Neuronal stem cell (in vitro differentiated cells): ENCODE data around the gene SHQ1.

Source experiments
- DNase-seq: peaks from one replicate; pipeline ENCODE4 v3.0.0-alpha.2; 2013; ENCODE audit warnings: low spot score
- H2AFZ ChIP-seq: one replicate; pipeline ENCODE4 v1.6.1; 2013; ENCODE audit warnings: mild to moderate bottlenecking, low read length, inconsistent platforms
- H2AK5ac ChIP-seq: 2 replicates; pipeline ENCODE4 v1.6.1; 2013; ENCODE audit warnings: low read depth, mild to moderate bottlenecking, inconsistent platforms, low read length, moderate library complexity, mixed read lengths
- H2BK120ac ChIP-seq: 2 replicates; pipeline ENCODE4 v1.6.1; 2013; ENCODE audit warnings: low read depth, mild to moderate bottlenecking, inconsistent platforms, low read length, moderate library complexity, mixed read lengths
- H2BK12ac ChIP-seq: one replicate; pipeline ENCODE4 v1.6.1; 2013; ENCODE audit warnings: low read length, inconsistent platforms
- H2BK15ac ChIP-seq: 2 replicates; pipeline ENCODE4 v1.6.1; 2013; ENCODE audit warnings: mild to moderate bottlenecking, low read length, inconsistent platforms, mixed read lengths
- H2BK5ac ChIP-seq: one replicate; pipeline ENCODE4 v1.6.1; 2013; ENCODE audit warnings: inconsistent platforms, mild to moderate bottlenecking, low read length, moderate library complexity
- H3K14ac ChIP-seq: one replicate; pipeline ENCODE4 v1.6.1; 2013; ENCODE audit warnings: low read length, inconsistent platforms
- H3K18ac ChIP-seq: 2 replicates; pipeline ENCODE4 v1.6.1; 2013; ENCODE audit warnings: low read length, inconsistent platforms
- H3K23ac ChIP-seq: 2 replicates; pipeline ENCODE4 v1.6.1; 2013; ENCODE audit warnings: low read depth, mild to moderate bottlenecking, mixed read lengths, low read length, inconsistent platforms; ENCODE audit not compliant: poor library complexity
- H3K27ac ChIP-seq: replicated peaks from 3 replicates; pipeline ENCODE4 v1.5.1; 2013; ENCODE audit warnings: low read length, inconsistent platforms
- H3K27me3 ChIP-seq, 3 experiments: 2 replicates each; pipeline ENCODE4 v1.6.1; 2013; ENCODE audit warnings: low read length in 3 of 3, mild to moderate bottlenecking in 2 of 3, inconsistent platforms in 1 of 3, low read depth in 1 of 3, mixed read lengths in 1 of 3, moderate library complexity in 1 of 3; ENCODE audit not compliant: control insufficient read depth in 3 of 3, insufficient read depth in 3 of 3
- H3K36me3 ChIP-seq, 2 donors: replicated peaks in 1 of 2; 2 replicates each; pipeline ENCODE4 v1.6.1; 2013; ENCODE audit warnings: low read length in 2 of 2; ENCODE audit not compliant: control insufficient read depth in 2 of 2, insufficient read depth in 2 of 2
- H3K4ac ChIP-seq: 2 replicates; pipeline ENCODE4 v1.6.1; 2013; ENCODE audit warnings: inconsistent platforms, mild to moderate bottlenecking, low read length, moderate library complexity
- H3K4me1 ChIP-seq, 2 donors: 1 replicate in 1 of 2; 2 replicates in 1 of 2; pipeline ENCODE4 v1.6.1; 2013; ENCODE audit warnings: low read length in 2 of 2, low read depth in 1 of 2; ENCODE audit not compliant: control insufficient read depth in 2 of 2, insufficient read depth in 1 of 2
- H3K4me2 ChIP-seq: one replicate; pipeline ENCODE4 v1.6.1; 2013; ENCODE audit warnings: mild to moderate bottlenecking, low read length, inconsistent platforms; ENCODE audit not compliant: insufficient read depth, poor library complexity, severe bottlenecking
- H3K4me3 ChIP-seq, 2 donors: 2 replicates each; pipeline ENCODE4 v1.5.1; 2013; ENCODE audit warnings: low read length in 2 of 2, mild to moderate bottlenecking in 2 of 2, inconsistent platforms in 1 of 2, moderate library complexity in 1 of 2
- H3K79me1 ChIP-seq: one replicate; pipeline ENCODE4 v1.6.1; 2013; ENCODE audit warnings: low read depth, mild to moderate bottlenecking, inconsistent platforms, low read length, moderate library complexity
- H3K9ac ChIP-seq: one replicate; pipeline ENCODE4 v1.6.1; 2013; ENCODE audit warnings: mild to moderate bottlenecking, low read depth, low read length, inconsistent platforms; ENCODE audit not compliant: poor library complexity
- H3K9me3 ChIP-seq, 2 donors: replicated peaks in 1 of 2; 2 replicates each; pipeline versions ENCODE3 to v1.6.1; 2013; ENCODE audit warnings: low read length in 2 of 2, mild to moderate bottlenecking in 2 of 2, inconsistent platforms in 1 of 2, low read depth in 1 of 2, mixed read lengths in 1 of 2, moderate library complexity in 1 of 2; ENCODE audit not compliant: control insufficient read depth in 2 of 2, insufficient read depth in 1 of 2
- H4K8ac ChIP-seq: one replicate; pipeline ENCODE4 v1.6.1; 2013; ENCODE audit warnings: low read depth, mild to moderate bottlenecking, inconsistent platforms, low read length, moderate library complexity
- H4K91ac ChIP-seq: one replicate; pipeline ENCODE4 v1.6.1; 2013; ENCODE audit warnings: low read length, low read depth, mild to moderate bottlenecking, inconsistent platforms; ENCODE audit not compliant: poor library complexity
- WGBS, 2 donors: extraction: QIAGEN DNeasy Blood & Tissue Kit; methylation state at CpG; one replicate each; pipeline ENCODE4 v1.1.7; 2013; ENCODE audit warnings: missing lambda C conversion rate in 2 of 2, mixed read lengths in 1 of 2; ENCODE audit not compliant: insufficient read length in 2 of 2, insufficient replicate concordance in 1 of 2; ENCODE audit errors: extremely low coverage in 2 of 2; 5-methylcytosine and 5-hydroxymethylcytosine counted together

SHQ1 gene

DNA sequence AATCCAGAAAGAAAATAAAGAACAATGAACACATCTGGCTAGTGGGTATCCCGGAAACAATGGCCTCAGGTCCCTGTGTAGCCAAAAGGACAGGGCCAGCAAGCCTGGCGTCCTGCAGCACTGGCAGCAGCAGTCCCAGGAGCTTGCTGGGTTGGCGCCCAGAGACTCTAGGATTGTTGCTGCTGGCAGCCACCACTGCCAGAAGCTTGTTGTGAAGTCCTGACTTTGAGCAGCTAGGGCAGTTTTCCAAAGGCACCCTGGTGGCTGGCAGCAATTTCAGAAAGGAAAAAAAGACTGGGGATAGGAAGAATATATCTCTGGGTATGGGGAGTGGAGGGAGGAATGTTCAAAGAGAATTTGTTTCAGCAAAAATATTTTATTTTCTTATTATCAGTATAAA, 11.3 kb downstream of the SHQ1 start:
- H2BK12ac ChIP-seq: no peak overlapping the region
- no peak overlapping the region for H4K8ac ChIP-seq
- H3K4me2 ChIP-seq: no peak overlapping the region
- H3K23ac ChIP-seq: no peak overlapping the region
- DNase-seq: no peak
- no peak overlapping the region for H2BK5ac ChIP-seq
- H3K14ac ChIP-seq: no peak overlapping the region
- H2AFZ ChIP-seq: no peak overlapping the region
- peaks cover 0 to 9% of the 10 kb centered on the region in 2 donors for H3K9me3 ChIP-seq
- H2BK120ac ChIP-seq: no peak overlapping the region
- H3K4me1 ChIP-seq: no peaks in the 10 kb centered on the region
- H3K27ac ChIP-seq: no peak overlapping the region
- peaks cover 7 to 33% of the 10 kb centered on the region in 2 donors for H3K36me3 ChIP-seq
- H3K4ac ChIP-seq: no peak overlapping the region
- no peak overlapping the region for H3K9ac ChIP-seq
- no peak overlapping the region for H2BK15ac ChIP-seq
- H2AK5ac ChIP-seq: no peak overlapping the region
- WGBS, 2 donors: no CpG with 5 or more reads among the region's 3 CpGs
- no peak overlapping the region for H3K4me3 ChIP-seq
- no peaks in the 10 kb centered on the region for H3K27me3 ChIP-seq
- no peak overlapping the region for H3K18ac ChIP-seq
- no peak overlapping the region for H4K91ac ChIP-seq
- no peaks in the 10 kb centered on the region for H3K79me1 ChIP-seq

GRCh38 chr3:72836416-72836815, 11.8 kb downstream of the SHQ1 start:
- Histone ChIP-seq H3K9ac (no peak overlapping the region), H4K8ac (no peak overlapping the region), H3K4me3 (no peak overlapping the region), H2BK12ac (no peak overlapping the region), H2BK5ac (no peak overlapping the region), H3K14ac (no peak overlapping the region), H2AK5ac (no peak overlapping the region), H3K79me1 (no peaks in the 10 kb centered on the region), H3K4me1 (no peaks in the 10 kb centered on the region), H3K27me3 (no peaks in the 10 kb centered on the region), H3K9me3 (peaks cover 0 to 4% of the 10 kb centered on the region in 2 donors), H2BK15ac (no peak overlapping the region), H2AFZ (no peak overlapping the region), H3K18ac (no peak overlapping the region), H3K4ac (no peak overlapping the region), H2BK120ac (no peak overlapping the region), H3K23ac (no peak overlapping the region), H3K36me3 (peaks cover 4 to 31% of the 10 kb centered on the region in 2 donors), H4K91ac (no peak overlapping the region), H3K27ac (no peak overlapping the region), H3K4me2 (no peak overlapping the region)
- no peak for DNase-seq
- no CpG with 5 or more reads among the region's 3 CpGs for WGBS, 2 donors

- Histone ChIP-seq H2BK120ac (no peak overlapping the region), H2AFZ (no peak overlapping the region), H3K27ac (no peak overlapping the region), H3K36me3 (peaks cover 0 to 8% of the 10 kb centered on the region in 2 donors), H2BK5ac (no peak overlapping the region), H4K8ac (no peak overlapping the region), H4K91ac (no peak overlapping the region), H3K23ac (no peak overlapping the region), H2BK15ac (no peak overlapping the region), H3K4ac (no peak overlapping the region), H3K4me3 (no peak overlapping the region), H3K27me3 (no peaks in the 10 kb centered on the region), H2BK12ac (no peak overlapping the region), H3K14ac (no peak overlapping the region), H3K9me3 (no peaks in the 10 kb centered on the region), H3K18ac (no peak overlapping the region), H2AK5ac (no peak overlapping the region), H3K4me2 (no peak overlapping the region), H3K79me1 (no peaks in the 10 kb centered on the region), H3K4me1 (no peaks in the 10 kb centered on the region), H3K9ac (no peak overlapping the region)
- no peak for DNase-seq
These were observed 17.6 kb downstream of the SHQ1 start for GRCh38 chr3:72830452-72831223.

GRCh38 chr3:72829701-72830100, 18.5 kb downstream of the SHQ1 start:
- Histone ChIP-seq H3K23ac (no peak overlapping the region), H3K4me1 (no peaks in the 10 kb centered on the region), H2BK120ac (no peak overlapping the region), H2BK5ac (no peak overlapping the region), H3K4me3 (no peak overlapping the region), H3K14ac (no peak overlapping the region), H3K79me1 (no peaks in the 10 kb centered on the region), H3K27me3 (no peaks in the 10 kb centered on the region), H4K91ac (no peak overlapping the region), H3K27ac (no peak overlapping the region), H3K36me3 (peaks cover 0 to 8% of the 10 kb centered on the region in 2 donors), H2AK5ac (no peak overlapping the region), H3K4ac (no peak overlapping the region), H2AFZ (no peak overlapping the region), H2BK15ac (no peak overlapping the region), H4K8ac (no peak overlapping the region), H2BK12ac (no peak overlapping the region), H3K9ac (no peak overlapping the region), H3K4me2 (no peak overlapping the region), H3K18ac (no peak overlapping the region), H3K9me3 (no peaks in the 10 kb centered on the region)
- no peak for DNase-seq
